Measurements from ENCODE around the gene KDM1B. TPM values are rescaled to one million over a fixed set of nuclear protein-coding genes. Genes with fewer than 3 reads are reported as not detected.

KDM1B gene
- total RNA-seq, 4 donors from 2014 or later = 46.2 to 89.5 (median 70.8) TPM

GRCh38 chr6:18192026-18192425 lies 36.8 kb downstream of the KDM1B start:
- Histone ChIP-seq H3K9me3 (no peaks in the 10 kb centered on the region), H3K27me3 (no peaks in the 10 kb centered on the region), H3K4me3 (replicated peaks in 1 of 3) (no peak overlapping the region), H3K4me1 (peaks cover 12 to 16% of the 10 kb centered on the region in 2 donors), H3K27ac (no peak overlapping the region), H3K36me3 (peaks cover 0 to 6% of the 10 kb centered on the region in 2 donors)
- intact Hi-C loops (cut with DNase I) = no loop called here
- DNase-seq = no peak
- WGBS, 2 donors = 94 to 100% methylated on average over 3 of the region's 3 CpGs
- TF ChIP-seq POLR2A (IDR thresholded peaks at IDR 0.05) = no peak
- TF ChIP-seq CTCF (IDR thresholded peaks at IDR 0.05) = no peak

- no peak for TF ChIP-seq CTCF (IDR thresholded peaks at IDR 0.05)
- no peak for TF ChIP-seq POLR2A (IDR thresholded peaks at IDR 0.05)
- peaks cover 0 to 5% of the 10 kb centered on the region in 2 donors for H3K36me3 ChIP-seq
- no peak overlapping the region for H3K4me3 ChIP-seq (replicated peaks in 1 of 3)
- H3K9me3 ChIP-seq = no peaks in the 10 kb centered on the region
- no peaks in the 10 kb centered on the region for H3K27me3 ChIP-seq
- peak; percentile 91 to 92 for DNase-seq
- 42% methylated on average over 6 of the region's 6 CpGs for WGBS, 2 donors
- H3K4me1 ChIP-seq = peaks cover 58 to 64% of the 10 kb centered on the region in 2 donors
- intact Hi-C loops (cut with DNase I) = no loop called here
- peak overlapping the region; percentile 84 to 97 (median 93) for H3K27ac ChIP-seq
These were observed 48.6 kb downstream of the KDM1B start for GRCh38 chr6:18203786-18204185.

GRCh38 chr6:18204691-18205090 lies 49.5 kb downstream of the KDM1B start:
- Histone ChIP-seq H3K27me3 (no peaks in the 10 kb centered on the region), H3K27ac (peak overlapping the region; percentile 84 to 97 (median 93)), H3K4me1 (peaks cover 57 to 64% of the 10 kb centered on the region in 2 donors), H3K9me3 (no peaks in the 10 kb centered on the region), H3K36me3 (peaks cover 0 to 5% of the 10 kb centered on the region in 2 donors), H3K4me3 (replicated peaks in 1 of 3) (no peak overlapping the region)
- 91 to 94% methylated on average over 8 of the region's 8 CpGs for WGBS, 2 donors
- no peak for DNase-seq
- no peak for TF ChIP-seq POLR2A (IDR thresholded peaks at IDR 0.05)
- intact Hi-C loops (cut with DNase I) = no loop called here

- Histone ChIP-seq H3K9me3 (no peaks in the 10 kb centered on the region), H3K4me3 (replicated peaks in 1 of 3) (no peak overlapping the region), H3K36me3 (peaks cover 0 to 3% of the 10 kb centered on the region in 2 donors), H3K27me3 (no peaks in the 10 kb centered on the region), H3K27ac (peak overlapping the region; percentile 84 to 97 (median 93)), H3K4me1 (peaks cover 61 to 69% of the 10 kb centered on the region in 2 donors)
- DNase-seq = peak; percentile 59 to 69
- TF ChIP-seq CTCF (IDR thresholded peaks at IDR 0.05) = no peak
- peak in 1 of 2 donors; percentile 7 for TF ChIP-seq POLR2A (IDR thresholded peaks at IDR 0.05)
- WGBS, 2 donors = 46 to 47% methylated on average over 6 of the region's 6 CpGs
- intact Hi-C loops (cut with DNase I) = no loop called here
These were observed 51.4 kb downstream of the KDM1B start for GRCh38 chr6:18206591-18206990.

GRCh38 chr6:18207438-18207837 lies 52.2 kb downstream of the KDM1B start:
- peak; percentile 83 to 85 for DNase-seq
- H3K4me1 ChIP-seq = peaks cover 66 to 70% of the 10 kb centered on the region in 2 donors
- H3K27me3 ChIP-seq = no peaks in the 10 kb centered on the region
- no peaks in the 10 kb centered on the region for H3K36me3 ChIP-seq
- intact Hi-C loops (cut with DNase I) = no loop called here
- TF ChIP-seq POLR2A (IDR thresholded peaks at IDR 0.05) (peak in 1 of 2 donors; percentile 55), CTCF (IDR thresholded peaks at IDR 0.05) (no peak)
- peak overlapping the region; percentile 84 to 97 (median 93) for H3K27ac ChIP-seq
- H3K4me3 ChIP-seq (replicated peaks in 1 of 3) = no peak overlapping the region
- WGBS, 2 donors = 47 to 49% methylated on average over 8 of the region's 8 CpGs
- no peaks in the 10 kb centered on the region for H3K9me3 ChIP-seq

Measured in thyroid gland (tissue), 4 donors.